Hepatocyte (in vitro differentiated cells): Measurements from ENCODE around the gene CHCHD10.

Experiments
- EZH2 ChIP-seq: fragments of 200-600 bp; sonication (generic); IDR thresholded peaks from 2 replicates; pipeline ENCODE4 v1.6.1; 2016; ENCODE audit warnings: antibody characterized with exemption, mild to moderate bottlenecking, borderline replicate concordance
- TF ChIP-seq, protein P1 (sequence below): fragments of 200-600 bp; sonication (generic); IDR thresholded peaks from 2 replicates; pipeline ENCODE4 v1.5.1; 2016; ENCODE audit warnings: antibody characterized with exemption, mild to moderate bottlenecking; ENCODE audit not compliant: poor library complexity

DNA sequence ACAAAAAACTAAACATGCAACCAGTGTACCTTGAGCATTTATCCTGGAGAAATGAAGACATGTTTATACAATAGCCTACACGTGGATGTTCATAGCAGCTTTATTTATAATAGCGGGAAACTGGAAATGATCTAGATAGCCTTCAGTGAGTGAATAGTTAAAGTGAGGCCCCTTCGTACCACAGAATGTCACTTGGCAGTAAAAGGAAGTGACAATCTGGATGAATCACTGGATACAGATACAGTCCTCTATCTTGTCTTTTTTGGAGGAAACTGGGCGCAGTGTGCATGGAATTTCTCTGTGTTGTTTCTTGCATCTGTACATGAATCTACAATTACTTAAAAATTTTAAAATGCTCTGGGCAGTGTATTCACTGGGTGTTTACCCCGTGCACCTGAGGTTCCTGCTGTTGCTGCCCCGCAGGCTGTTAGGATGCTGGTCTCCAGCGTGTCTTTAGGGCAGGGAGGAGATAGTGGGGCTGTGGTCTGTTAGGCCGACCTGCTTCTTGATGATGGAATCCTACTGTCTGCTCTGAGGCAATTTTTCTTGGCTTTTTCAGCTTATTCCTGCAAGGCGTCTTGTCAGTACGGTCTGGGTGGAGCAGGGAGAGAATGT, 47.9 kb upstream of the CHCHD10 start:
- TF ChIP-seq EZH2: no peak
- TF ChIP-seq, protein P1, sequence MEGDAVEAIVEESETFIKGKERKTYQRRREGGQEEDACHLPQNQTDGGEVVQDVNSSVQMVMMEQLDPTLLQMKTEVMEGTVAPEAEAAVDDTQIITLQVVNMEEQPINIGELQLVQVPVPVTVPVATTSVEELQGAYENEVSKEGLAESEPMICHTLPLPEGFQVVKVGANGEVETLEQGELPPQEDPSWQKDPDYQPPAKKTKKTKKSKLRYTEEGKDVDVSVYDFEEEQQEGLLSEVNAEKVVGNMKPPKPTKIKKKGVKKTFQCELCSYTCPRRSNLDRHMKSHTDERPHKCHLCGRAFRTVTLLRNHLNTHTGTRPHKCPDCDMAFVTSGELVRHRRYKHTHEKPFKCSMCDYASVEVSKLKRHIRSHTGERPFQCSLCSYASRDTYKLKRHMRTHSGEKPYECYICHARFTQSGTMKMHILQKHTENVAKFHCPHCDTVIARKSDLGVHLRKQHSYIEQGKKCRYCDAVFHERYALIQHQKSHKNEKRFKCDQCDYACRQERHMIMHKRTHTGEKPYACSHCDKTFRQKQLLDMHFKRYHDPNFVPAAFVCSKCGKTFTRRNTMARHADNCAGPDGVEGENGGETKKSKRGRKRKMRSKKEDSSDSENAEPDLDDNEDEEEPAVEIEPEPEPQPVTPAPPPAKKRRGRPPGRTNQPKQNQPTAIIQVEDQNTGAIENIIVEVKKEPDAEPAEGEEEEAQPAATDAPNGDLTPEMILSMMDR: no peak
